GM15510 (cell line): Measurements from ENCODE around the gene UBA3.

Experiments
- POLR2A ChIP-seq: IDR thresholded peaks from 3 replicates; pipeline ENCODE4 v1.6.1; 2011; ENCODE audit warnings: borderline replicate concordance; ENCODE audit not compliant: insufficient read length; ENCODE audit errors: extremely low read depth

UBA3 gene

DNA sequence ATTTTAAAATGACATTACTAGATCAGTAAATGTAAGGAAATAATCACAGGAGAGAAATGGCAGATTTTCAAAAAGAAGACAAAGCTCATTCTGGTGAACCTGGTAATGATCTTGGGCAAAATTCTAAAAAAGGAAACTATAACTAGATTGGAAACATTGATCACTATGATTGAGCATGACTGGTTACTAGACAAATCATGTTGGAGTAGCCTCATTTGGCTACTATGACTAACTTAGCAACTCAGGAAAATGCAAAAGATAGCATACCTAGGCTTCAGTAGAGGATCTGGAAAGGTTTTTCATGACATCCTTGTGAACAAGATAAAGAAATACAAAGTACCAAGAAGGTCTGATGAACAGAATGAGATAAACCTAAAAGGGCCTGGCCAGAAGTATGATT is 20.5 kb downstream of the UBA3 start:
- TF ChIP-seq POLR2A, result no peak

- TF ChIP-seq POLR2A, result no peak
Observed at GRCh38 chr3:69058947-69059224, 21.3 kb downstream of the UBA3 start.

DNA sequence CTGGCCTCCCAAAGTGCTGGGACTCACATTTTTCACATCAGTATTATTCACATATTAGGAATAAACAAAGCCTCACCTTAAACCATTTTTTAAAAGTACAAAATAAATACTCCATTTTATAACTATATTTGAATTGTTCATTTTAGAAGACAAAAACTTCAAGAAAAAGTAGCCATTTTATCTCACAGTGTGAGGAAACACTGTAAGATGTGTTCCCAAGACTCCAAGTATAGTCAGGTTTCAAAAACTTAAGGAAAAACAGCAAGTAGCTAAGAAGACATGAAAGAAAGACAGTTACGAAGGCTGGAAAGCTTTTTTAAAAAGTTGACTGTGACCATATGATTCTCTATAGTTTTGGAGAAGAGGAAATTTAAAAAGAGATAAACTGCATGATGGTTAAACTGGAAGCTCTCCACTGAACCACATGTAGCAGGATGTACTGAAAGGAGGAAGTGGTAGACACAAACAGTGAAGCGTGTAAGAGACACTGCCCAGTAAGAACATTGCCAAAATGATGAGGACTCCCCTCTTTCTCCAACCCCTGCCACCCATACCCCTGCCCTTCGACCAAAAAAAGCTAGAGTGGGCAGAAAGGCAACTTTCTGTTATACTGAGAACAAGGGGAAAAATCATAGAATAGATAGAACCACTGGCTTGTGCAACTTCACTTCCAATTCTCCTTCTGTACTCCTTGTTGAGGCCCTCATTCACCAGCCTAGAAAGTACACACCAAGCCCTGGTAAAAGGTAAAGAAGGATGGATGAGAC is 21.8 kb downstream of the UBA3 start:
- no peak for TF ChIP-seq POLR2A

DNA sequence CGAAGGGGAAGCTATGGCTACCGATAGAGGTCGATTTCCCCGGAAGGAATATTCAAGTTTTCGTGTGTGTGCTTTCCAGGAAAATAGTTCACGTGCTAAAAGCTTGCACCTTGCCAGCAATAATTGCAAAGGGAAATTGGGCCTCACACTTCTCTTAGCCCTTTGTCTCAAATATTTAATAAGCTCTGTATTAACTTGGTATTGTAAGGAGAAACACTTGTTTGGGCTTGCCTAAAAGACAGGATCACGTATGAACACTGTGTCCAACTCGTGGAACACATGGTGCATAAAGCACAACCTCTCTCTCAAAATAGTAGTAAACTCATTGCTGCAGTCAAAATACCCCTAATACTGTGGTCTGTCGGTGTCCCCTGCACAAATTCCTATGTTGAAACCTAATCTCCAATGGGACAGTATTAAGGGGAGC is 27.7 kb downstream of the UBA3 start:
- no peak for TF ChIP-seq POLR2A

- peak; percentile 66 for TF ChIP-seq POLR2A
Observed at GRCh38 chr3:69051756-69052471, 28.3 kb downstream of the UBA3 start, which contains the start of gene TMF1. TMF1 (minus strand) TSS chr3:69052333; CDS start chr3:69052086, 247 bp downstream.

DNA sequence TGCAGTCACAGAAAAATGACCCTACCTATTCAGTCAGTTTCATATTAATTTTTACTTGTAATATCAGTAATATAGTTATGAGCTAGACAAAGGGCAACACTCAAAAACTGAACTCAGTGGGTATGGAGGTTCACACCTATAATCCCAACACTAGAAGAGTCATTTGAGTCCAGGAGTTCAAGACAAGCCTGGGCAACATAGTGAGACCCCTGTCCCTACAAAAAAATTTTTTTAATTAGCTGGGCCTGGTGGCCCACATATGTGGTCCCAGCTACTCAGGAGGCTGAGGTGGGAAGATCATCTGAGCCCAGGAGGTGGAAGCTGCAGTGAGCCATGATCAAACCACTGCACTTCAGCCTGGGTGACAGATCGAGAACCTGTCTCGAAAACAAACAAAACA is 31.2 kb downstream of the UBA3 start:
- TF ChIP-seq POLR2A, result no peak

GRCh38 chr3:69044608-69045007 is 35.6 kb downstream of the UBA3 start:
- TF ChIP-seq POLR2A, result no peak

- TF ChIP-seq POLR2A, result no peak
Observed at GRCh38 chr3:69033470-69033869, 46.7 kb downstream of the UBA3 start.

DNA sequence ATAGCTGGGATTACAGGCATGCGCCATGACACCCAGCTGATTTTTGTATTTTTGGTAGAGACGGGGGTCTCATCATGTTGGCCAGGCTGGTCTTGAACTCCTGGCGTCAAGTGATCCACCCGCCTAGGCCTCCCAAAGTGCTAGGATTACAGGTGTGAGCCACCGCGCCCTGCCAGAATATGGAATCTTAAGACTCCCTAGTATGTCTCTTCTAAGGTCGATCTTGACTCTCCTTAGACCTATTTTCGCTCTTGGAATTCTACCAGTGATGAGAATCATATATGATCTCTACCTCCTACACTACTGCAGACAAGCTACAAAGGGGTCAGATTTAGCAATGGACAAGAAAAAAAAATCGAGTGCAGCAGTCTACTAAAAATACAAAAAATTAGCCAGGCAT is 47.4 kb downstream of the UBA3 start:
- no peak for TF ChIP-seq POLR2A

GRCh38 chr3:69032142-69032541 is 48.0 kb downstream of the UBA3 start:
- TF ChIP-seq POLR2A, result no peak

GRCh38 chr3:69031635-69032034 is 48.5 kb downstream of the UBA3 start:
- no peak for TF ChIP-seq POLR2A

GRCh38 chr3:69020857-69021256 is 59.3 kb downstream of the UBA3 start:
- no peak for TF ChIP-seq POLR2A

- TF ChIP-seq POLR2A, result no peak
Observed at GRCh38 chr3:69020424-69020823, 59.7 kb downstream of the UBA3 start.

DNA sequence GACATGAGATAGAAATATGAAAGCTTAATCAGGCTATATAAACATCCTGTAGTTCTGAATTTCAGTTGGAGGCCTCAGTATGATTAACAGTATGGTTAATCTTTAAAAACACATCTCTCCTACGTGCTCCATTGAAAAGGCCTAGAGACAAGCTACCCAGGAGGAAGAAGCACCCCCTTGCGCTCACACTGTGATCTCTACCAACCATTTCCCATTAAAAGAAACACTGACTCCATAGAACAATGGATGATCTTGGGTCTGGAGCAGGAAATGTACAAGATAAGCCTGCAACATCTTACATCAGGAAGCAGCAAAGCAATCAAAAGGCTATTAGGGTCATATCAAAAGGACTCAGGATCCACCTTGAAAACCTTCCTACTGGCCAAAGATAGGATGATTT is 63.3 kb downstream of the UBA3 start:
- no peak for TF ChIP-seq POLR2A

GRCh38 chr3:69016102-69016501 is 64.1 kb downstream of the UBA3 start:
- no peak for TF ChIP-seq POLR2A

DNA sequence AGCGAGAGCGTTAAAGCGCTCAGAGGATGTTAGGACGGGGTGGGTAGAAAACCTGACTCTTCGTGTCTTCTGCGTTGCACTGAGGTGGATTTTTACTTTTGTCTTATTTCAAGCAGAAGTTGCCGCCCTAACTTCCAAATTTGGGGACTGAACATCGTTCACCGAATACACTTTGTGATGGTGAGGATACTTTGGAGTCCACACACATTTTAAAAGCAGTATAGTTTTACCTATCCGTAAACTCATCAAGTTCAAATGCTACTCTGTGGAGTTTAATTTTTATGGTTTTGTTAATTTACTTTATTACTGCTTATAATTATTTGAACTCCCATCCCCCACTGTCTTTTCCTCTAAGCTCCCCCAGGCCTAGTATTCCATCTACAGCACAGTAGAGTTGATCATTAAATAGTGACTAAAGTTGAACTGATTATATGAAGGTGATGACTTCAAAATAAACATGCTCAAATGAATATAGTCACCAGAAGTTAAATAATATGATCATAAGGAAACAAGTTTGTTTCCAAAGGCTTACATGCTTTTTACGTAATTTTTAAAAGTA is 66.1 kb downstream of the UBA3 start:
- no peak for TF ChIP-seq POLR2A
